Activated CD4-positive, alpha-beta memory T cell treated with anti-CD3 and anti-CD28 coated beads for 36 hours (primary cell): Measurements from ENCODE around the gene GDPD4. TPM values are rescaled to one million over a fixed set of nuclear protein-coding genes. Genes with fewer than 3 reads are reported as not detected.
A peak's percentile ranks its signal among the peaks of the same experiment; 100 is the strongest.

ENCODE experiments used
- CTCF ChIA-PET: fragments of 350-600 bp; sonication (Branson Sonifier 250); formaldehyde crosslinking; loops from one replicate; lab custom pipeline; 2021; ENCODE audit warnings: antibody characterized with exemption, inconsistent platforms; lab: Charles Lee
- POLR2A ChIA-PET: fragments of 350-600 bp; sonication (Branson Sonifier 250); formaldehyde crosslinking; loops from one replicate; lab custom pipeline; 2021; ENCODE audit warnings: antibody characterized with exemption; lab: Charles Lee
- DNase-seq: peaks from one replicate; pipeline ENCODE4 v3.0.0-alpha.2; 2020
- H3K27ac Mint-ChIP-seq: one replicate; pipeline ENCODE4 v1.8.0; 2021; ENCODE audit warnings: mixed read lengths
- H3K27me3 Mint-ChIP-seq: one replicate; pipeline ENCODE4 v1.8.0; 2021; ENCODE audit warnings: mixed read lengths
- H3K36me3 Mint-ChIP-seq: one replicate; pipeline ENCODE4 v1.8.0; 2021; ENCODE audit warnings: mixed read lengths
- H3K4me1 Mint-ChIP-seq: one replicate; pipeline ENCODE4 v1.8.0; 2021; ENCODE audit warnings: low read depth, mixed read lengths
- H3K4me3 Mint-ChIP-seq: one replicate; pipeline ENCODE4 v1.8.0; 2021; ENCODE audit warnings: mild to moderate bottlenecking, mixed read lengths
- H3K9me3 Mint-ChIP-seq: one replicate; pipeline ENCODE4 v1.8.0; 2021; ENCODE audit warnings: mixed read lengths
- intact Hi-C: fragments of 100-400 bp; cut with micrococcal nuclease; formaldehyde crosslinking; loops from one replicate; pipeline ENCODE4 v1.15.1; 2023
- total RNA-seq, 2 experiments: library from RNA; stranded (reverse); gene quantifications; one replicate each; pipeline ENCODE4 v1.2.3, GENCODE V29; 2021

GDPD4 gene
- total RNA-seq, 2 experiments from 2014 or later = not detected

- Mint-ChIP-seq H3K36me3 (no peaks in the 10 kb centered on the region), H3K27ac (no peak overlapping the region), H3K27me3 (no peaks in the 10 kb centered on the region), H3K4me3 (no peak overlapping the region), H3K4me1 (no peaks in the 10 kb centered on the region), H3K9me3 (no peaks in the 10 kb centered on the region)
- ChIA-PET CTCF (interaction anchor here (1.0 to 1.3 kb wide), 2 partner anchors 9 to 11 kb away, joined by 3 read pairs; no protein-coding TSS in a partner anchor), POLR2A (no interaction called here)
- intact Hi-C loops = no loop called here
- DNase-seq = no peak
Observed at GRCh38 chr11:77199137-77199745, 102.2 kb downstream of the GDPD4 start.

- Mint-ChIP-seq H3K36me3 (no peaks in the 10 kb centered on the region), H3K4me1 (no peaks in the 10 kb centered on the region), H3K27me3 (no peaks in the 10 kb centered on the region), H3K27ac (no peak overlapping the region), H3K9me3 (no peaks in the 10 kb centered on the region), H3K4me3 (no peak overlapping the region)
- intact Hi-C loops = no loop called here
- ChIA-PET POLR2A (no interaction called here), CTCF (interaction anchor here (0.6 to 1.3 kb wide), 4 partner anchors 10 to 350 kb away, joined by 3 to 4 read pairs (median 3); partner anchors contain the start of gene MYO7A)
- DNase-seq = peak; percentile 41
Observed at GRCh38 chr11:77198440-77198849, 103.0 kb downstream of the GDPD4 start.

- H3K4me3 Mint-ChIP-seq = no peak overlapping the region
- CTCF ChIA-PET = interaction anchor here (0.6 to 1.3 kb wide), 3 partner anchors 11 to 351 kb away, joined by 3 to 4 read pairs (median 3); partner anchors contain the start of gene MYO7A
- no peak overlapping the region for H3K27ac Mint-ChIP-seq
- H3K27me3 Mint-ChIP-seq = no peaks in the 10 kb centered on the region
- no peaks in the 10 kb centered on the region for H3K9me3 Mint-ChIP-seq
- H3K4me1 Mint-ChIP-seq = no peaks in the 10 kb centered on the region
- DNase-seq = no peak
- POLR2A ChIA-PET = no interaction called here
- intact Hi-C loops = no loop called here
- no peaks in the 10 kb centered on the region for H3K36me3 Mint-ChIP-seq
Observed at GRCh38 chr11:77197626-77198320, 103.7 kb downstream of the GDPD4 start.

- no peaks in the 10 kb centered on the region for H3K4me1 Mint-ChIP-seq
- no peak overlapping the region for H3K4me3 Mint-ChIP-seq
- H3K36me3 Mint-ChIP-seq = no peaks in the 10 kb centered on the region
- intact Hi-C loops = no loop called here
- H3K27me3 Mint-ChIP-seq = no peaks in the 10 kb centered on the region
- DNase-seq = no peak
- H3K9me3 Mint-ChIP-seq = no peaks in the 10 kb centered on the region
- ChIA-PET POLR2A (no interaction called here), CTCF (interaction anchor here (1.9 to 2.1 kb wide), 2 partner anchors 10 to 352 kb away, joined by 9 read pairs; no protein-coding TSS in a partner anchor)
- H3K27ac Mint-ChIP-seq = no peak overlapping the region
Observed at GRCh38 chr11:77196961-77197360, 104.5 kb downstream of the GDPD4 start.

- POLR2A ChIA-PET = no interaction called here
- Mint-ChIP-seq H3K4me1 (no peaks in the 10 kb centered on the region), H3K36me3 (no peaks in the 10 kb centered on the region)
Observed at GRCh38 chr11:77195071-77195755, 106.3 kb downstream of the GDPD4 start.

GRCh38 chr11:77193911-77194830 is 107.3 kb downstream of the GDPD4 start:
- Mint-ChIP-seq H3K9me3 (no peaks in the 10 kb centered on the region), H3K27me3 (no peaks in the 10 kb centered on the region), H3K4me1 (no peaks in the 10 kb centered on the region), H3K4me3 (no peak overlapping the region), H3K27ac (no peak overlapping the region), H3K36me3 (no peaks in the 10 kb centered on the region)
- ChIA-PET CTCF (interaction anchor here (0.6 to 2.1 kb wide), 4 partner anchors 67 to 425 kb away, joined by 3 to 8 read pairs (median 4); no protein-coding TSS in a partner anchor), POLR2A (no interaction called here)
- intact Hi-C loops = no loop called here
- DNase-seq = no peak

More at GRCh38 chr11:77195071-77195755, 106.3 kb downstream of the GDPD4 start:
- Mint-ChIP-seq H3K27me3 (no peaks in the 10 kb centered on the region), H3K4me3 (no peak overlapping the region), H3K9me3 (no peaks in the 10 kb centered on the region), H3K27ac (no peak overlapping the region)
- intact Hi-C loops = no loop called here
- DNase-seq = no peak
- CTCF ChIA-PET = interaction anchor here (1.9 to 2.1 kb wide), 3 partner anchors 8 to 424 kb away, joined by 8 to 9 read pairs (median 9); no protein-coding TSS in a partner anchor

GRCh38 chr11:77193167-77193566 is 108.3 kb downstream of the GDPD4 start:
- H3K4me1 Mint-ChIP-seq = no peaks in the 10 kb centered on the region
- CTCF ChIA-PET = interaction anchor here (1.0 to 1.1 kb wide), 3 partner anchors 27 to 355 kb away, joined by 3 to 6 read pairs (median 3); no protein-coding TSS in a partner anchor
- POLR2A ChIA-PET = no interaction called here
- H3K9me3 Mint-ChIP-seq = no peaks in the 10 kb centered on the region
- DNase-seq = no peak
- no peaks in the 10 kb centered on the region for H3K36me3 Mint-ChIP-seq
- no peak overlapping the region for H3K4me3 Mint-ChIP-seq
- intact Hi-C loops = no loop called here
- no peaks in the 10 kb centered on the region for H3K27me3 Mint-ChIP-seq
- no peak overlapping the region for H3K27ac Mint-ChIP-seq

GRCh38 chr11:77191823-77192495 is 109.5 kb downstream of the GDPD4 start:
- DNase-seq = peak; percentile 77
- Mint-ChIP-seq H3K27me3 (no peaks in the 10 kb centered on the region), H3K36me3 (no peaks in the 10 kb centered on the region), H3K4me1 (peaks cover 3% of the 10 kb centered on the region), H3K9me3 (no peaks in the 10 kb centered on the region), H3K4me3 (no peak overlapping the region), H3K27ac (no peak overlapping the region)
- CTCF ChIA-PET = interaction anchor here (0.7 to 6.5 kb wide), 5 partner anchors 26 to 410 kb away, joined by 3 to 149 read pairs (median 4); partner anchors contain the start of gene MYO7A
- intact Hi-C loops = loop anchor here (1.0 kb wide), 1 partner anchor 356 kb away; no protein-coding TSS in a partner anchor
- POLR2A ChIA-PET = no interaction called here

GRCh38 chr11:77191429-77191822 is 110.1 kb downstream of the GDPD4 start:
- intact Hi-C loops = no loop called here
- CTCF ChIA-PET = interaction anchor here (6.5 kb wide), 1 partner anchor 63 kb away, joined by 149 read pairs; the partner anchor contains the start of gene MYO7A
- no peak overlapping the region for H3K27ac Mint-ChIP-seq
- no peak for DNase-seq
- no peaks in the 10 kb centered on the region for H3K27me3 Mint-ChIP-seq
- H3K4me1 Mint-ChIP-seq = peaks cover 5% of the 10 kb centered on the region
- POLR2A ChIA-PET = no interaction called here
- H3K36me3 Mint-ChIP-seq = no peaks in the 10 kb centered on the region
- no peak overlapping the region for H3K4me3 Mint-ChIP-seq
- no peaks in the 10 kb centered on the region for H3K9me3 Mint-ChIP-seq

GRCh38 chr11:77190331-77191075 is 111.0 kb downstream of the GDPD4 start:
- POLR2A ChIA-PET = no interaction called here
- no peak overlapping the region for H3K27ac Mint-ChIP-seq
- CTCF ChIA-PET = interaction anchor here (1.3 to 6.5 kb wide), 2 partner anchors 62 to 358 kb away, joined by 3 to 149 read pairs; partner anchors contain the start of gene MYO7A
- intact Hi-C loops = no loop called here
- H3K4me3 Mint-ChIP-seq = no peak overlapping the region
- H3K4me1 Mint-ChIP-seq = peaks cover 5% of the 10 kb centered on the region
- H3K36me3 Mint-ChIP-seq = no peaks in the 10 kb centered on the region
- DNase-seq = no peak
- no peaks in the 10 kb centered on the region for H3K27me3 Mint-ChIP-seq
- no peaks in the 10 kb centered on the region for H3K9me3 Mint-ChIP-seq
